ENCODE measurements around the gene CLNS1A. TPM values are rescaled to one million over a fixed set of nuclear protein-coding genes. Genes with fewer than 3 reads are reported as not detected.
"Not testable (repeated sequence)": the region's sequence is repeated elsewhere in the genome, so short reads cannot be mapped to it uniquely, and the experiment has no call there.

CLNS1A gene
- total RNA-seq, 3 donors from 2014 or later: 57.4 to 129 (median 110) TPM

GRCh38 chr11:77590194-77590782, 47.3 kb downstream of the CLNS1A start:
- intact Hi-C loops (cut with DNase I; ENCODE audit: low total_unique reads): no loop called here
- Histone ChIP-seq H3K4me3 (peak overlapping the region; percentile 59 to 78 (median 75)), H3K27me3 (no peaks in the 10 kb centered on the region), H3K36me3 (no peaks in the 10 kb centered on the region), H3K9me3 (no peaks in the 10 kb centered on the region), H3K27ac (peak overlapping the region; percentile 10 to 80), H3K4me1 (no peaks in the 10 kb centered on the region)
- TF ChIP-seq POLR2AphosphoS5 (IDR thresholded peaks at IDR 0.05): no peak
- TF ChIP-seq POLR2A (IDR thresholded peaks at IDR 0.05): no peak
- TF ChIP-seq CTCF (IDR thresholded peaks at IDR 0.05): no peak
- DNase-seq (ENCODE audit: low spot score in 2 of 2): no peak

- intact Hi-C loops (cut with DNase I; ENCODE audit: low total_unique reads): no loop called here
- Histone ChIP-seq H3K4me1 (no peaks in the 10 kb centered on the region), H3K27me3 (no peaks in the 10 kb centered on the region), H3K27ac (peak within 1 kb of the TSS; percentile 77 to 80), H3K9me3 (no peaks in the 10 kb centered on the region), H3K36me3 (no peaks in the 10 kb centered on the region), H3K4me3 (peak within 1 kb of the TSS; percentile 59 to 78 (median 75))
- peak; percentile 63 to 80 for DNase-seq (ENCODE audit: low spot score in 2 of 2)
- TF ChIP-seq CTCF (IDR thresholded peaks at IDR 0.05) (no peak), POLR2AphosphoS5 (IDR thresholded peaks at IDR 0.05) (no peak), POLR2A (IDR thresholded peaks at IDR 0.05) (no peak)
Observed at GRCh38 chr11:77589521-77590193, 47.9 kb downstream of the CLNS1A start, which contains the start of gene AQP11. TSS of gene AQP11 (plus strand) at chr11:77589953. CDS start at chr11:77589993, 40 bp downstream.

GRCh38 chr11:77589181-77589520, 48.4 kb downstream of the CLNS1A start:
- Histone ChIP-seq H3K36me3 (no peaks in the 10 kb centered on the region), H3K4me3 (peak overlapping the region; percentile 59 to 78 (median 75)), H3K27me3 (no peaks in the 10 kb centered on the region), H3K9me3 (no peaks in the 10 kb centered on the region), H3K4me1 (no peaks in the 10 kb centered on the region), H3K27ac (peak overlapping the region; percentile 77 to 80)
- no peak for TF ChIP-seq POLR2A (IDR thresholded peaks at IDR 0.05)
- TF ChIP-seq POLR2AphosphoS5 (IDR thresholded peaks at IDR 0.05): no peak
- no peak for TF ChIP-seq CTCF (IDR thresholded peaks at IDR 0.05)
- intact Hi-C loops (cut with DNase I; ENCODE audit: low total_unique reads): no loop called here
- DNase-seq (ENCODE audit: low spot score in 2 of 2): no peak

GRCh38 chr11:77580712-77581337, 56.8 kb downstream of the CLNS1A start:
- Histone ChIP-seq H3K36me3 (no peaks in the 10 kb centered on the region), H3K27ac (no peak overlapping the region), H3K4me1 (no peaks in the 10 kb centered on the region), H3K27me3 (no peaks in the 10 kb centered on the region), H3K9me3 (peaks cover 0 to 12% of the 10 kb centered on the region in 2 donors), H3K4me3 (no peak overlapping the region)
- no peak for DNase-seq (ENCODE audit: low spot score in 2 of 2)
- intact Hi-C loops (cut with DNase I; ENCODE audit: low total_unique reads): no loop called here
- TF ChIP-seq POLR2A (IDR thresholded peaks at IDR 0.05): no peak
- no peak for TF ChIP-seq POLR2AphosphoS5 (IDR thresholded peaks at IDR 0.05)
- TF ChIP-seq CTCF (IDR thresholded peaks at IDR 0.05): no peak

GRCh38 chr11:77575428-77575827, 62.2 kb downstream of the CLNS1A start:
- H3K4me3 ChIP-seq; H3K27ac ChIP-seq; H3K4me1 ChIP-seq; DNase-seq (ENCODE audit: low spot score in 2 of 2); H3K9me3 ChIP-seq; H3K36me3 ChIP-seq; H3K27me3 ChIP-seq; intact Hi-C loops (cut with DNase I; ENCODE audit: low total_unique reads): not testable (repeated sequence)

GRCh38 chr11:77570896-77571295, 66.7 kb downstream of the CLNS1A start:
- H3K27me3 ChIP-seq; H3K4me1 ChIP-seq; H3K9me3 ChIP-seq; intact Hi-C loops (cut with DNase I; ENCODE audit: low total_unique reads); H3K36me3 ChIP-seq; H3K27ac ChIP-seq; H3K4me3 ChIP-seq; DNase-seq (ENCODE audit: low spot score in 2 of 2): not testable (repeated sequence)
